ENCODE results near the gene SGIP1. TPM values are rescaled to one million over a fixed set of nuclear protein-coding genes. Genes with fewer than 3 reads are reported as not detected.
A peak's percentile ranks its signal among the peaks of the same experiment; 100 is the strongest.

Gene SGIP1
- 1 to 10 TPM in 1 of 2 donors, not detected in 1; 3.1 TPM for total RNA-seq

DNA sequence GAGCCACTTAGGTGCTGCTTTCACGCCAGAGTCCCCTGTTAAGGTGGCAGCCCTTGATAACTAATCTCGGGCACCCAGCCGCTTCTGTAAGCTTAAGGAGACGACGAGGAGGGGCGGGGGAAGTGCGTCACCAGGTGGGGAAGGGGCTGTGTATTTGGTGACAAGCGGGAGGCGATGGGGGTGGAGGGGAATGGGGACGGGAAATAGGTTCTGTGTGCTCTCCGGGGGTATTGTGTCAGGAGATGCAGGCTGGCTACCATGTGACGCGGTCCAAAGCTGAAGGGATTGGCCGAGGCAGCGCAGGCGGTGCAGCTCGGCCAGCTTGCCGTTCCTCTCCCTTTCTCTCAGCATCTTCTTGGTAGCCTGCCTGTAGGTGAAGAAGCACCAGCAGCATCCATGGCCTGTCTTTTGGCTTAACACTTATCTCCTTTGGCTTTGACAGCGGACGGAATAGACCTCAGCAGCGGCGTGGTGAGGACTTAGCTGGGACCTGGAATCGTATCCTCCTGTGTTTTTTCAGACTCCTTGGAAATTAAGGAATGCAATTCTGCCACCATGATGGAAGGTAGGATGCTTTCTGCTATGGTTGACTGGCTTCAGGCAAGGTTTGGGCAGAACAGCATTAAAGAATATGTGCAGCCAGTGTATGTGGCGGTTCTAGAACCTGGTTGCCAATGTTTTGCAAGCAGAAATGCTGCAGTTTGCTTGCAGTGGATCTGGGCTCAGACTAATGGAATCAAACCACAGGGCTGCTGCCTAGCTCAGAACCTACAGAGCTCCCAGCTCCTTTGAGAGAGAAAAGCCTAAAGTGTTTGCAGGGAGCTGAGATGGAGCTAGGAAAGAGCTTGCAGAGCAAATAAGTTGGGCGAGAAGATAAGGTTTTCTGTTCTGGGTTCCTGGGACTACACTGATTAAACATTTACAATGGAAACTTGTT, at the start of gene SGIP1:
Gene SGIP1, plus strand, starts transcription at position 350 of the 937 bp plus-strand sequence. Its CDS starts 206 bp downstream, at position 556.
- H3K27me3 ChIP-seq = no peaks in the 10 kb centered on the region
- H3K4me1 ChIP-seq = peaks cover 18% of the 10 kb centered on the region
- H3K9me3 ChIP-seq = no peaks in the 10 kb centered on the region
- intact Hi-C loops (cut with DNase I) = no loop called here
- 20 to 24% methylated on average over 19 to 25 of the region's 25 CpGs for WGBS, 2 donors
- TF ChIP-seq POLR2A (IDR thresholded peaks at IDR 0.05) = no peak
- TF ChIP-seq, protein P1, sequence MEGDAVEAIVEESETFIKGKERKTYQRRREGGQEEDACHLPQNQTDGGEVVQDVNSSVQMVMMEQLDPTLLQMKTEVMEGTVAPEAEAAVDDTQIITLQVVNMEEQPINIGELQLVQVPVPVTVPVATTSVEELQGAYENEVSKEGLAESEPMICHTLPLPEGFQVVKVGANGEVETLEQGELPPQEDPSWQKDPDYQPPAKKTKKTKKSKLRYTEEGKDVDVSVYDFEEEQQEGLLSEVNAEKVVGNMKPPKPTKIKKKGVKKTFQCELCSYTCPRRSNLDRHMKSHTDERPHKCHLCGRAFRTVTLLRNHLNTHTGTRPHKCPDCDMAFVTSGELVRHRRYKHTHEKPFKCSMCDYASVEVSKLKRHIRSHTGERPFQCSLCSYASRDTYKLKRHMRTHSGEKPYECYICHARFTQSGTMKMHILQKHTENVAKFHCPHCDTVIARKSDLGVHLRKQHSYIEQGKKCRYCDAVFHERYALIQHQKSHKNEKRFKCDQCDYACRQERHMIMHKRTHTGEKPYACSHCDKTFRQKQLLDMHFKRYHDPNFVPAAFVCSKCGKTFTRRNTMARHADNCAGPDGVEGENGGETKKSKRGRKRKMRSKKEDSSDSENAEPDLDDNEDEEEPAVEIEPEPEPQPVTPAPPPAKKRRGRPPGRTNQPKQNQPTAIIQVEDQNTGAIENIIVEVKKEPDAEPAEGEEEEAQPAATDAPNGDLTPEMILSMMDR (IDR thresholded peaks at IDR 0.05) = no peak
- no peak within 1 kb of the TSS for H3K27ac ChIP-seq
- no peaks in the 10 kb centered on the region for H3K36me3 ChIP-seq (replicated peaks in 1 of 2; ENCODE audit: insufficient read depth in 1 of 2, low read depth in 2 of 2)
- no peak within 1 kb of the TSS for H3K4me3 ChIP-seq
- ATAC-seq = peak; percentile 74
- DNase-seq = peak; percentile 19 to 52 (median 30)

- no peaks in the 10 kb centered on the region for H3K4me1 ChIP-seq
- no peaks in the 10 kb centered on the region for H3K36me3 ChIP-seq (replicated peaks in 1 of 2; ENCODE audit: insufficient read depth in 1 of 2, low read depth in 2 of 2)
- TF ChIP-seq, protein P1 (IDR thresholded peaks at IDR 0.05) = no peak
- ATAC-seq (no peak), DNase-seq (no peak)
- no peaks in the 10 kb centered on the region for H3K9me3 ChIP-seq
- H3K4me3 ChIP-seq = no peak overlapping the region
- H3K27ac ChIP-seq = no peak overlapping the region
- 51 to 60% methylated on average over 2 of the region's 2 CpGs for whole genome bisulfite sequencing, 2 donors
- no peaks in the 10 kb centered on the region for H3K27me3 ChIP-seq
- intact Hi-C loops (cut with DNase I) = no loop called here
Observed at GRCh38 chr1:66489151-66489550, 44.8 kb upstream of the SGIP1 start.

- H3K27me3 ChIP-seq = no peaks in the 10 kb centered on the region
- H3K4me3 ChIP-seq = no peak overlapping the region
- H3K27ac ChIP-seq = no peak overlapping the region
- DNase-seq = no peak
- no peak for ATAC-seq
- 40 to 69% methylated on average over 2 of the region's 2 CpGs for WGBS, 2 donors
- H3K9me3 ChIP-seq = no peaks in the 10 kb centered on the region
- TF ChIP-seq, protein P1 (IDR thresholded peaks at IDR 0.05) = no peak
- TF ChIP-seq POLR2A (IDR thresholded peaks at IDR 0.05) = no peak
- no peaks in the 10 kb centered on the region for H3K36me3 ChIP-seq (replicated peaks in 1 of 2; ENCODE audit: insufficient read depth in 1 of 2, low read depth in 2 of 2)
- intact Hi-C loops (cut with DNase I) = no loop called here
- H3K4me1 ChIP-seq = no peaks in the 10 kb centered on the region
Observed at GRCh38 chr1:66489972-66490601, 43.9 kb upstream of the SGIP1 start.

DNA sequence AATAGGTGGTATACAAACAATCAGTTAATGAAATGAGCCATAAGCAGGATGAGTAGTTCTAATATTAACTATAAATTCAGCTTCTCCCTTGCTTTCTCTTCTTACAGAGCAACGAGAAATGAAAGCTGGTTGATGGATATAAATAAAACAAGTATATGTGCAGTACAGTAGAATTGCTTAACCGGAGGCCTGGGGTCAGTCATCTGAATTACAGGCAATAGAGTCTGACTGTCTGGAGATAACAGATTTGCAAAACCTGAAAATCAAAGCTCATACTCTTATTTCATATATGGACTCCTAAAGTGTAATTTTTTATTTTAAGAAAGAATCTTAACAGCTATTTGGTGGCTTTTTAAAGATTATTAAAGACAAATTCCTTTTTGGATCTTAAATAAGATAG, 43.1 kb upstream of the SGIP1 start:
- Histone ChIP-seq H3K9me3 (no peaks in the 10 kb centered on the region), H3K27ac (no peak overlapping the region), H3K36me3 (replicated peaks in 1 of 2; ENCODE audit: insufficient read depth in 1 of 2, low read depth in 2 of 2) (no peaks in the 10 kb centered on the region), H3K27me3 (no peaks in the 10 kb centered on the region), H3K4me3 (no peak overlapping the region), H3K4me1 (no peaks in the 10 kb centered on the region)
- ATAC-seq (no peak), DNase-seq (no peak)
- intact Hi-C loops (cut with DNase I) = no loop called here
- 55% methylated on average over 2 of the region's 2 CpGs for WGBS, 2 donors
- no peak for TF ChIP-seq POLR2A (IDR thresholded peaks at IDR 0.05)
- TF ChIP-seq, protein P1 (IDR thresholded peaks at IDR 0.05) = no peak
